ENCODE results near the gene ATP11A. TPM values are rescaled to one million over a fixed set of nuclear protein-coding genes. Genes with fewer than 3 reads are reported as not detected.
A peak's percentile ranks its signal among the peaks of the same experiment; 100 is the strongest.

The ATP11A gene
- total and polyA plus RNA-seq, 9 of the 15 experiments (the other 6 are each of a cell fraction or from before 2014, with no cell fraction given) = 0.38 to 34.2 (median 4.2) TPM

DNA sequence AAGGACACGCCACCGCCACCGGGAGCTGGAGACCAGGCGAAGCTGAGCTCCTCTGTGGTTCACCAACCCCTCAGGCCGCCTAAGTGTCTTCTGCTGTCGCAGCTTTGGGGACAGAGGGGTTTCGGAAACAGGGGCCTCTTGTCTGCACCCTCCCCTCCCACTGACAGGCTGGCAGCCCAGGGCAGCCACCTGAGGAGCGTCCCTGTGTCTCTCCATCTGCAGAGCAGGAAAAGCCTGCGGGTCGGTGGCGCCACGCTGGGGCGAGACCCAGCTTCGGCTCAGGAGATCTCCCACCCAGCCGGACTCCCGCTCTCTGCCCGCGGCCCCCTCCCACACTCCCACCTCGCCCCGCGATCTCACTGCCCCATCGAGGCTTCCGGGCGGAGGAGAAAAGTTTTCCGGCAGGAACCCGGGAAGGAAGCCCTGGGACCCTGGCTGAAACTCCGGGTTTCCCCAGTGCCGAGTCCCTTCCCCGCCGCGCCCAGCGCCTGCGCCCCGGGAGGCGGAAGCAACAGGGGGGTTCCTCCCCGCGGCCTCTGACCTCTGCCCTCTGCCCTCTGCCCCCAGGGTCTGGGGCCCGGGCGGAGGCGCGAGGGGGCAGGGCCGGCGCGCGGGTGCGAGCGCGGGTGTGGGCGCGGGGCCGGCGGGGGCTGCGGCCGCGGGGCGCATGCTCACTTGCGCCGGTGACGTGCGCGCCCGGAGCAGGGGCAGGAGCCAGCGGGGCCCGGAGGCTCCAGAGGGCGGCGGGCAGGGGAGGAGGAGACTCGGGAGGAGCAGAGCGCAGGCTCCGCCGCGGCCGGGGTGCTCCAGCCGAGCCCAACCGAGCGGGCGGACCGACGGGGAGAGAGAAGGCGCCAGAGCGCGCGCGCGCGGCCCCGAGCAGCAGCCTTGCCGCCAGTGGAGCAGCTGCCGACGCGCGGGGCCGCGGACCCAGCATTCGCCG lies at the start of gene ATP11A (continued):
- TF ChIP-seq, protein P1, sequence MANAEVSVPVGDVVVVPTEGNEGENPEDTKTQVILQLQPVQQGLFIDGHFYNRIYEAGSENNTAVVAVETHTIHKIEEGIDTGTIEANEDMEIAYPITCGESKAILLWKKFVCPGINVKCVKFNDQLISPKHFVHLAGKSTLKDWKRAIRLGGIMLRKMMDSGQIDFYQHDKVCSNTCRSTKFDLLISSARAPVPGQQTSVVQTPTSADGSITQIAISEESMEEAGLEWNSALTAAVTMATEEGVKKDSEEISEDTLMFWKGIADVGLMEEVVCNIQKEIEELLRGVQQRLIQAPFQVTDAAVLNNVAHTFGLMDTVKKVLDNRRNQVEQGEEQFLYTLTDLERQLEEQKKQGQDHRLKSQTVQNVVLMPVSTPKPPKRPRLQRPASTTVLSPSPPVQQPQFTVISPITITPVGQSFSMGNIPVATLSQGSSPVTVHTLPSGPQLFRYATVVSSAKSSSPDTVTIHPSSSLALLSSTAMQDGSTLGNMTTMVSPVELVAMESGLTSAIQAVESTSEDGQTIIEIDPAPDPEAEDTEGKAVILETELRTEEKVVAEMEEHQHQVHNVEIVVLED (CRISPR knock-in tag; IDR thresholded peaks at IDR 0.05) = peak; percentile 71
- TF ChIP-seq, protein P2, sequence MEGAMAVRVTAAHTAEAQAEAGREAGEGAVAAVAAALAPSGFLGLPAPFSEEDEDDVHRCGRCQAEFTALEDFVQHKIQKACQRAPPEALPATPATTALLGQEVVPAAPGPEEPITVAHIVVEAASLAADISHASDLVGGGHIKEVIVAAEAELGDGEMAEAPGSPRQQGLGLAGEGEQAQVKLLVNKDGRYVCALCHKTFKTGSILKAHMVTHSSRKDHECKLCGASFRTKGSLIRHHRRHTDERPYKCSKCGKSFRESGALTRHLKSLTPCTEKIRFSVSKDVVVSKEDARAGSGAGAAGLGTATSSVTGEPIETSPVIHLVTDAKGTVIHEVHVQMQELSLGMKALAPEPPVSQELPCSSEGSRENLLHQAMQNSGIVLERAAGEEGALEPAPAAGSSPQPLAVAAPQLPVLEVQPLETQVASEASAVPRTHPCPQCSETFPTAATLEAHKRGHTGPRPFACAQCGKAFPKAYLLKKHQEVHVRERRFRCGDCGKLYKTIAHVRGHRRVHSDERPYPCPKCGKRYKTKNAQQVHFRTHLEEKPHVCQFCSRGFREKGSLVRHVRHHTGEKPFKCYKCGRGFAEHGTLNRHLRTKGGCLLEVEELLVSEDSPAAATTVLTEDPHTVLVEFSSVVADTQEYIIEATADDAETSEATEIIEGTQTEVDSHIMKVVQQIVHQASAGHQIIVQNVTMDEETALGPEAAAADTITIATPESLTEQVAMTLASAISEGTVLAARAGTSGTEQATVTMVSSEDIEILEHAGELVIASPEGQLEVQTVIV (CRISPR knock-in tag; IDR thresholded peaks at IDR 0.05; ENCODE audit: borderline replicate concordance) = no peak
- TF ChIP-seq SMAD3 (CRISPR knock-in tag; conservative IDR thresholded peaks at IDR 0.05) = no peak
- TF ChIP-seq BMI1 (IDR thresholded peaks at IDR 0.05; ENCODE audit: low read length) = no peak
- TF ChIP-seq, protein P3, sequence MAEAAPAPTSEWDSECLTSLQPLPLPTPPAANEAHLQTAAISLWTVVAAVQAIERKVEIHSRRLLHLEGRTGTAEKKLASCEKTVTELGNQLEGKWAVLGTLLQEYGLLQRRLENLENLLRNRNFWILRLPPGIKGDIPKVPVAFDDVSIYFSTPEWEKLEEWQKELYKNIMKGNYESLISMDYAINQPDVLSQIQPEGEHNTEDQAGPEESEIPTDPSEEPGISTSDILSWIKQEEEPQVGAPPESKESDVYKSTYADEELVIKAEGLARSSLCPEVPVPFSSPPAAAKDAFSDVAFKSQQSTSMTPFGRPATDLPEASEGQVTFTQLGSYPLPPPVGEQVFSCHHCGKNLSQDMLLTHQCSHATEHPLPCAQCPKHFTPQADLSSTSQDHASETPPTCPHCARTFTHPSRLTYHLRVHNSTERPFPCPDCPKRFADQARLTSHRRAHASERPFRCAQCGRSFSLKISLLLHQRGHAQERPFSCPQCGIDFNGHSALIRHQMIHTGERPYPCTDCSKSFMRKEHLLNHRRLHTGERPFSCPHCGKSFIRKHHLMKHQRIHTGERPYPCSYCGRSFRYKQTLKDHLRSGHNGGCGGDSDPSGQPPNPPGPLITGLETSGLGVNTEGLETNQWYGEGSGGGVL (CRISPR knock-in tag; IDR thresholded peaks at IDR 0.05) = no peak
- TF ChIP-seq CBFB (CRISPR knock-in tag; IDR thresholded peaks at IDR 0.05) = no peak
- no peak for TF ChIP-seq ZC3H4 (CRISPR knock-in tag; IDR thresholded peaks at IDR 0.05; ENCODE audit: borderline replicate concordance)
- TF ChIP-seq CC2D1A (IDR thresholded peaks at IDR 0.05) = no peak
- TF ChIP-seq KAT7 (CRISPR knock-in tag; IDR thresholded peaks at IDR 0.05; ENCODE audit: borderline replicate concordance) = no peak
- TF ChIP-seq, protein P4, sequence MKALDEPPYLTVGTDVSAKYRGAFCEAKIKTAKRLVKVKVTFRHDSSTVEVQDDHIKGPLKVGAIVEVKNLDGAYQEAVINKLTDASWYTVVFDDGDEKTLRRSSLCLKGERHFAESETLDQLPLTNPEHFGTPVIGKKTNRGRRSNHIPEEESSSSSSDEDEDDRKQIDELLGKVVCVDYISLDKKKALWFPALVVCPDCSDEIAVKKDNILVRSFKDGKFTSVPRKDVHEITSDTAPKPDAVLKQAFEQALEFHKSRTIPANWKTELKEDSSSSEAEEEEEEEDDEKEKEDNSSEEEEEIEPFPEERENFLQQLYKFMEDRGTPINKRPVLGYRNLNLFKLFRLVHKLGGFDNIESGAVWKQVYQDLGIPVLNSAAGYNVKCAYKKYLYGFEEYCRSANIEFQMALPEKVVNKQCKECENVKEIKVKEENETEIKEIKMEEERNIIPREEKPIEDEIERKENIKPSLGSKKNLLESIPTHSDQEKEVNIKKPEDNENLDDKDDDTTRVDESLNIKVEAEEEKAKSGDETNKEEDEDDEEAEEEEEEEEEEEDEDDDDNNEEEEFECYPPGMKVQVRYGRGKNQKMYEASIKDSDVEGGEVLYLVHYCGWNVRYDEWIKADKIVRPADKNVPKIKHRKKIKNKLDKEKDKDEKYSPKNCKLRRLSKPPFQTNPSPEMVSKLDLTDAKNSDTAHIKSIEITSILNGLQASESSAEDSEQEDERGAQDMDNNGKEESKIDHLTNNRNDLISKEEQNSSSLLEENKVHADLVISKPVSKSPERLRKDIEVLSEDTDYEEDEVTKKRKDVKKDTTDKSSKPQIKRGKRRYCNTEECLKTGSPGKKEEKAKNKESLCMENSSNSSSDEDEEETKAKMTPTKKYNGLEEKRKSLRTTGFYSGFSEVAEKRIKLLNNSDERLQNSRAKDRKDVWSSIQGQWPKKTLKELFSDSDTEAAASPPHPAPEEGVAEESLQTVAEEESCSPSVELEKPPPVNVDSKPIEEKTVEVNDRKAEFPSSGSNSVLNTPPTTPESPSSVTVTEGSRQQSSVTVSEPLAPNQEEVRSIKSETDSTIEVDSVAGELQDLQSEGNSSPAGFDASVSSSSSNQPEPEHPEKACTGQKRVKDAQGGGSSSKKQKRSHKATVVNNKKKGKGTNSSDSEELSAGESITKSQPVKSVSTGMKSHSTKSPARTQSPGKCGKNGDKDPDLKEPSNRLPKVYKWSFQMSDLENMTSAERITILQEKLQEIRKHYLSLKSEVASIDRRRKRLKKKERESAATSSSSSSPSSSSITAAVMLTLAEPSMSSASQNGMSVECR (CRISPR knock-in tag; IDR thresholded peaks at IDR 0.05) = no peak
- no peak for TF ChIP-seq PRMT5 (CRISPR knock-in tag; IDR thresholded peaks at IDR 0.05)
- peak; percentile 98; the same call in 1 of the 2 replicates for TF ChIP-seq RBM34 (IDR thresholded peaks at IDR 0.05; ENCODE audit: borderline replicate concordance, insufficient read depth, low read length)
- TF ChIP-seq, protein P5, sequence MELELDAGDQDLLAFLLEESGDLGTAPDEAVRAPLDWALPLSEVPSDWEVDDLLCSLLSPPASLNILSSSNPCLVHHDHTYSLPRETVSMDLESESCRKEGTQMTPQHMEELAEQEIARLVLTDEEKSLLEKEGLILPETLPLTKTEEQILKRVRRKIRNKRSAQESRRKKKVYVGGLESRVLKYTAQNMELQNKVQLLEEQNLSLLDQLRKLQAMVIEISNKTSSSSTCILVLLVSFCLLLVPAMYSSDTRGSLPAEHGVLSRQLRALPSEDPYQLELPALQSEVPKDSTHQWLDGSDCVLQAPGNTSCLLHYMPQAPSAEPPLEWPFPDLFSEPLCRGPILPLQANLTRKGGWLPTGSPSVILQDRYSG (tag; conservative IDR thresholded peaks at IDR 0.05; ENCODE audit: low read depth) = no peak
- TF ChIP-seq EGR1 (conservative IDR thresholded peaks at IDR 0.05) = peak; percentile 41; the same call in 1 of the 2 replicates
- no peak for TF ChIP-seq ZNF75A (CRISPR knock-in tag; IDR thresholded peaks at IDR 0.05)
